ENCODE measurements around the gene MOV10L1.

Gene MOV10L1

DNA sequence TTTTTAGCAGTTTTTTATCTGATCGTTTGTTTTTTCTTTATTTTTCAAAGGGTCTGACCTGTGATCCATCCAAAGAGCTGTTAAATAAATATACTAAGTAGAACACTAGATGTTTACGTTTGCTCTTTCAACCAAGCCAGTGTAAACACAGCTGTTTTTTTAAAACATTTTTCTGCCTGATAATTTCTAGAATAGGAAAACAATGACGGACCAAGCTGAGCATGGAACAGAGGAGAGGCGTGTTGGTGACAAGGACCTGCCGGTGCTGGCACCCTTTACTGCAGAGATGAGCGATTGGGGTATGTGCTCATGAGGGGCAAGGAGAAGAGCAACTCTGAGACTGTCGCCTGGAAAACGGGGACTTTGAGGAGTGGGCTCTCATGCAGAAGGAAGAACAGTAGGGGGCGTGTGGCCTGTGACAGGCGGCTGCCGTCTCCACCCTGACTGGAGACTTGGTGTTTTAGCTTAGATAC, 52.1 kb downstream of the MOV10L1 start:
- Histone ChIP-seq H3K36me3 (ENCODE audit: control insufficient read depth, insufficient read depth, low read length) (no peaks in the 10 kb centered on the region), H3K4me2 (ENCODE audit: low read length) (no peak overlapping the region), H2AFZ (no peak overlapping the region), H3K27me3 (ENCODE audit: control insufficient read depth, insufficient read depth, low read length) (no peaks in the 10 kb centered on the region), H3K4me1 (no peaks in the 10 kb centered on the region), H3K4me3 (ENCODE audit: low read depth, low read length) (no peak overlapping the region), H3K9me3 (ENCODE audit: control insufficient read depth, low read length) (no peaks in the 10 kb centered on the region), H3K9ac (no peak overlapping the region), H3K27ac (no peak overlapping the region), H3K79me2 (no peaks in the 10 kb centered on the region)
- TF ChIP-seq, protein P1, sequence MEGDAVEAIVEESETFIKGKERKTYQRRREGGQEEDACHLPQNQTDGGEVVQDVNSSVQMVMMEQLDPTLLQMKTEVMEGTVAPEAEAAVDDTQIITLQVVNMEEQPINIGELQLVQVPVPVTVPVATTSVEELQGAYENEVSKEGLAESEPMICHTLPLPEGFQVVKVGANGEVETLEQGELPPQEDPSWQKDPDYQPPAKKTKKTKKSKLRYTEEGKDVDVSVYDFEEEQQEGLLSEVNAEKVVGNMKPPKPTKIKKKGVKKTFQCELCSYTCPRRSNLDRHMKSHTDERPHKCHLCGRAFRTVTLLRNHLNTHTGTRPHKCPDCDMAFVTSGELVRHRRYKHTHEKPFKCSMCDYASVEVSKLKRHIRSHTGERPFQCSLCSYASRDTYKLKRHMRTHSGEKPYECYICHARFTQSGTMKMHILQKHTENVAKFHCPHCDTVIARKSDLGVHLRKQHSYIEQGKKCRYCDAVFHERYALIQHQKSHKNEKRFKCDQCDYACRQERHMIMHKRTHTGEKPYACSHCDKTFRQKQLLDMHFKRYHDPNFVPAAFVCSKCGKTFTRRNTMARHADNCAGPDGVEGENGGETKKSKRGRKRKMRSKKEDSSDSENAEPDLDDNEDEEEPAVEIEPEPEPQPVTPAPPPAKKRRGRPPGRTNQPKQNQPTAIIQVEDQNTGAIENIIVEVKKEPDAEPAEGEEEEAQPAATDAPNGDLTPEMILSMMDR (IDR thresholded peaks at IDR 0.05), result no peak

DNA sequence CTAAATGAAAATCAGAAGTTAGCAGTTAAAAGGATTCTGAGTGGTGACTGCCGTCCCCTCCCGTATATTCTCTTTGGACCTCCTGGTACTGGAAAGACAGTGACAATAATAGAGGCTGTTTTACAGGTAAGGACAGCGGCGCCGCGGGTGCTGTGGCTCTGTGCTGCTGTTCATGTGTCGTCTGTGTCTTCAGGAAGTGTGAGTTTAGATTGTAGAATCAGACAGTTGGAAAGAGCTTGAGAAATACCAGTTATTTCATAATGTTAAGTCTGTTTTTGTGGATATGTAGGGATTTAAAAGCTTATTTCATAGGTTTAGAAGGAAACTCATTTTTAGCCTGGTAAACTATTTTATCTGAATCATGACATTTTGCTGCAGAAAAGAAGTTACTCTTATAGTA, 53.3 kb downstream of the MOV10L1 start:
- no peaks in the 10 kb centered on the region for H3K27me3 ChIP-seq (ENCODE audit: control insufficient read depth, insufficient read depth, low read length)
- TF ChIP-seq, protein P1 (IDR thresholded peaks at IDR 0.05), result no peak
- no peak overlapping the region for H3K9ac ChIP-seq
- H3K27ac ChIP-seq, result no peak overlapping the region
- no peak overlapping the region for H3K4me2 ChIP-seq (ENCODE audit: low read length)
- H3K9me3 ChIP-seq (ENCODE audit: control insufficient read depth, low read length), result no peaks in the 10 kb centered on the region
- no peaks in the 10 kb centered on the region for H3K36me3 ChIP-seq (ENCODE audit: control insufficient read depth, insufficient read depth, low read length)
- no peak overlapping the region for H2AFZ ChIP-seq
- no peaks in the 10 kb centered on the region for H3K4me1 ChIP-seq
- no peaks in the 10 kb centered on the region for H3K79me2 ChIP-seq
- H3K4me3 ChIP-seq (ENCODE audit: low read depth, low read length), result no peak overlapping the region

DNA sequence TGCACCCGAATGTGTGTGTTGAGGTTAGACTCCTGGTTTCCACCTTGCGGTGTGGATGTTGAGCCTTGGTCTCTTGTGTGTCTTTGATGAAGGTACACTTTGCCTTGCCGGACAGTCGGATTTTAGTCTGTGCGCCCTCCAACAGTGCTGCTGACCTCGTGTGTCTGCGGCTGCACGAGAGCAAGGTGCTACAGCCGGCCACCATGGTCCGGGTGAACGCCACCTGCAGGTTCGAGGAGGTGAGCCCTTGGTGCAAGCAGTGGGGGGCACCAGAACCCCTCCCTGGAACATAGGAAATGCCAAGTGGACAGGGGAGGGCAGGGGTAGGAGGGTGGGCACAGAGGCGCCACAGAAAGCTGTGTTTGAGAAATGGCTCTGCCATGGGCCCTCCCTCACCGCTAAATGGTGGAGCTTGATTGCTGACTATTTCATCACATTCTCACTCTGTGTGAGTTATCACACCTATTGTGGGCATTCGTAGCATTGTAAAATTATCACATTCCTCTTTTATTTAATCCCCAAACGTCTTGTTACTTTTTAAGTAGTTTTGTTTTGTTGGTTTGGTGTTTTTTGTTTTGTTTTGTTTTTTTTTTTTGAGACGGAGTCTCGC, 54.3 kb downstream of the MOV10L1 start:
- no peaks in the 10 kb centered on the region for H3K36me3 ChIP-seq (ENCODE audit: control insufficient read depth, insufficient read depth, low read length)
- no peak overlapping the region for H3K27ac ChIP-seq
- no peak overlapping the region for H3K4me2 ChIP-seq (ENCODE audit: low read length)
- H3K27me3 ChIP-seq (ENCODE audit: control insufficient read depth, insufficient read depth, low read length), result no peaks in the 10 kb centered on the region
- TF ChIP-seq, protein P1 (IDR thresholded peaks at IDR 0.05), result no peak
- H3K4me1 ChIP-seq, result no peaks in the 10 kb centered on the region
- no peaks in the 10 kb centered on the region for H3K9me3 ChIP-seq (ENCODE audit: control insufficient read depth, low read length)
- H3K4me3 ChIP-seq (ENCODE audit: low read depth, low read length), result no peak overlapping the region
- no peak overlapping the region for H3K9ac ChIP-seq
- no peak overlapping the region for H2AFZ ChIP-seq
- no peaks in the 10 kb centered on the region for H3K79me2 ChIP-seq

DNA sequence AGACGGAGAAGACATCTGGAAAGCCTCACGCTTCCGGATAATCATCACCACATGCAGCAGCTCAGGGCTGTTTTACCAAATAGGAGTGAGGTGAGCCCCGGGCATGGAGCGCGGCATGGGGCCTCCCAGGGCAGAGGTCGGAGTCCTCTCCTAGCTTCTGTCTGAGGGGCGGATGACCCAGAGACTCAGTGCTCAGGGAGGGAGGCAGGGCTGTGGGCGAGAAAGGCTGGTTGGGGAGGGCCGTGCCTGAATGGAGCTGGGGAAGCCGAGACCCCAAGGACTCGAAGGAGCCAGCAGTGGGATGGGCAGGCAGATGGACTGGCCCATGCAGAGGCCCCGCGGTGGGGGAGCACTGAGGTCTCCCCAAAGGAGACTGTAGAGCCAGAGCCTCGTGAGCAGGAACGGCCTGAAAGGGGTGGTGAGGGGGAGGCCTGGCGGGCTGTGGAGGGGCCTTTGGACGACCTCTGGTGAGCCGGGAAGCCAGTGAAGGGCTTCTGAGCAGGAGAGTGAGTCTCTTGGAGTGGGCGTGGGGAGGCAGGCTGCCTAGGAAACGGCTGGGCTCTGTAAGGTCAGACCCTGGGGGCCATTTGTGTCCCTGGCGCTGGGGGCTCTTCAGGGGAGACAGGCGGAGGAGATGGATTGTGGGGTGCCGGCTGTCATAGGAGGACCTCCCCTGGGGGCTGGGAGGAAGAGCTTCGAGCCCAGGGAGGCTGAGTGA, 56.1 kb downstream of the MOV10L1 start:
- Histone ChIP-seq H3K9ac (no peak overlapping the region), H2AFZ (no peak overlapping the region)

More for the DNA sequence above, 56.1 kb downstream of the MOV10L1 start:
- Histone ChIP-seq H3K9me3 (ENCODE audit: control insufficient read depth, low read length) (no peaks in the 10 kb centered on the region), H3K4me1 (no peaks in the 10 kb centered on the region), H3K27ac (no peak overlapping the region), H3K4me3 (ENCODE audit: low read depth, low read length) (no peak overlapping the region), H3K27me3 (ENCODE audit: control insufficient read depth, insufficient read depth, low read length) (no peaks in the 10 kb centered on the region), H3K36me3 (ENCODE audit: control insufficient read depth, insufficient read depth, low read length) (no peaks in the 10 kb centered on the region), H3K79me2 (no peaks in the 10 kb centered on the region), H3K4me2 (ENCODE audit: low read length) (no peak overlapping the region)
- TF ChIP-seq, protein P1 (IDR thresholded peaks at IDR 0.05), result no peak

All from parathyroid adenoma (tissue), 2 donors.